ENCODE data around the gene CEBPZ. TPM values are rescaled to one million over a fixed set of nuclear protein-coding genes. Genes with fewer than 3 reads are reported as not detected.

Gene CEBPZ
- total RNA-seq, 1 donor from 2014 or later, result 15.4 TPM

DNA sequence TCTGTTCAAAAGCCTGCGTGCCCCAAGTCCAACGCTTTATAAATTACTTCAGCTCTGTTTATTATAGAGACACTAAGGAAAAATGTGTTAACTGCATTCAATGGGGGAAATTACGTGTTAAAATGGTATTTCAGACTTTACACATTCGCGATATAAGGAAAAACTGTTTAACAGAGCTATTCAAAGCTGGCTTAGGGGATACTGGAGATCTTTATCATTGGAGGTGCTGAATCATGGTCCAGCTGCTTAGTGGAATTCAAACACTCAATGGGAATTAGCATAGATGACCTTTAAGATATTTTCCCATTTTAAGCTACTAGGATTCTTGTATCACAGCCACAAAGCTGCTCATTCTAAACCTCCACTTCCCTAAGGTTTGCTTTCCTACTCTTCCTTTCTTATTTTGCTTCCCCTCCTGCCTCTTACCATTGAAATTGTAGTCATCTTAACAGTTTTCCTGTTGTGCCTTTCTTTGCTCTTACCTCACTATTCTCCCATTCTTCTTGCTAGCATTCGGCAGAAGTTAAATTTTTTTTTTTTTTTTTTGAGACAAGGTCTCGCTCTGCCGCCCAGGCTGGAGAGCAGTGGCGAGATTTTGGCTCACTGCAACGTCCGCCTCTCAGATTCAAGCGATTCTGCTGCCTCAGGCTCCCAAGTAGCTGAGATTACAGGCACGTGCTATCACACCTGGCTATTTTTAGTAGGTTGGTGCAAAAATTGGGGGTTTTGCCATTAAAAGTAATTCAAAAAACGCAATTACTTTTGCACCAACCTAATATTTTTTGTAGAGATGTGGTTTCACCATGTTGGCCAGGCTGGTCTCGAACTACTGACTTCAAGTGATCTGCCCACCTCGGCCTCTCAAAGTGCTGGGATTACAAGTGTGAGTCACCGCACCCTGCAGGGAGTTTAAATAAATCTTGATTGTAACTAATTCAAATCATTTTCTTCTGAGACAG is 49.4 kb downstream of the CEBPZ start:
- no peak for ATAC-seq
- DNase-seq (ENCODE audit: low spot score), result no peak

DNA sequence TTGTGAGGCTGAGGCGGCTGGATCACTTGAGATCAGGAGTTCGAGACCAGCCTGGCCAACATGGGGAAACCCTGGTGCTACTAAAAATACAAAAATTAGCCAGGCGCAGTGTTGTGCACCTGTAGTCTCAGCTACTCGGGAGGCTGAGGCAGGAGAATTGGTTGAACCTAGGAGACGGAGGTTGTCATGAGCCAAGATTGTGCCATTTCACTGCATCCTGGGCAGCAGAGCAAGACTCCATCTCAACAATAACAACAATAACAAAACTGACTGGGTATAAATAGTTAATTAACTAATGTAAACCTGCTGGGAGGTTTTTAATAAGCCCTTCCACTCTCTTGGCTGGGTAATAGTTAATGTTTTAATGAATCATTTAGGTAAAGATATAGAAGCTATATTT is 50.8 kb downstream of the CEBPZ start:
- no peak for ATAC-seq

GRCh38 chr2:37180006-37180639 is 51.3 kb downstream of the CEBPZ start:
- no peak for DNase-seq (ENCODE audit: low spot score)
- no peak for ATAC-seq

More for the DNA sequence above, 50.8 kb downstream of the CEBPZ start:
- no peak for DNase-seq (ENCODE audit: low spot score)

DNA sequence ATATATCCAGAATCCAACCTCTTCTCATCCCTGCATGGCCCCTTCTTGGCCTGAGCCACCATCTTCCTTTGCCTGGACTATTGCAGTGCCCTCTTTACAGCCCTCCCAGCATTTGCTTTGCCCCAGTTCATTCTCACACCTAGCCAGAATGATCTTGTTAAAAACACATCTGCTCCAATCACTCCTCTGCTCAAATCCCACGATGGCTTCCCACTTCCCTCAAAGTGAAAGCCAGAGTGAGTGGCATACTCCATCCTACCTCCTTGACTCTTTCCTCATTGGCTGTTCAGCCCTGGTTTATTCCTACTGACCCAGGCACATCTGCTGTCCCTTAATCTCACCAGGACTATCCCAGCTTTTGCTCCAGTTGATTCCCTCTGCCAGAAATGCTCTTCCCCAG is 57.7 kb downstream of the CEBPZ start:
- no peak for ATAC-seq
- no peak for DNase-seq (ENCODE audit: low spot score)

DNA sequence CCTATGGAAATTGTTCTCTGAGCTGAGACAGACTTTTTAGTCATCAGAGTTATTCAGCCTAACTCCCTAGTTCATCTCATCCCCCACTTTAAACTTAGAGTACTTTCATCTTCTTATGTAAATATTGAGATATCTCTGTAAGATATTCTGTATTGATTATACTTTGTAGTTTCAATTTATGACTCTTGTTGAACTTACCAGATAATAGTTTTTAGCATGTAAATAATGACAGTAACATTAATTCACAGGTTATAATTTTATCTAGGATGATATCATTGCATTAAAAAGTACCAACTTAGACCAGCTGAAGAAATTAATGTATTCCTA is 59.8 kb downstream of the CEBPZ start:
- DNase-seq (ENCODE audit: low spot score), result no peak
- ATAC-seq, result no peak

- no peak for DNase-seq (ENCODE audit: low spot score)
- ATAC-seq, result peak; percentile 93
These were observed 63.0 kb downstream of the CEBPZ start for GRCh38 chr2:37168217-37168981.

DNA sequence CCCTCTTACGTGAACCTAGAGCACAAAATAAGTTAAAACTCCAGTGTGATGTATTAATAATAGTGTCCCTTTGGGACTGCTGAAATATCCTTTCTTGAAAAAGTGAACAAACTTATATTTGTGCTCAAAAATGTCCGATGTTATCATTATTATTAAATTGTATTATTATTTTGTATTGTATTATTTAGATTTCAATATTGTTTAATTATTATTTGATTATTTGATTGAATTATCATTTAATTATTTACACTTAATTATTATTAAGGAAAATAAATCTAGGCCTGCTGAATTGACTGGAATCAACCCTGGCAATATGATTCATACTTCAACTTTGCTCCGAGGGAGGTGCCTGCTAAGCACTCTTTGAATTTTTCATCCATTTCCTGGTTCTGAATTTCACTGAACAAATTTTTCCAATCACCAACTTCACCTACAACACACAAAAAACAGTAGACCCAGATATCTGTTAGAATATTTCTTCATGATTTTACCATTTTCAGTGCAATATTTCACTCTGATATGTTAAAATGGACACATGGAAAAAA is 63.7 kb downstream of the CEBPZ start:
- DNase-seq (ENCODE audit: low spot score), result no peak

GRCh38 chr2:37164757-37165156 is 66.6 kb downstream of the CEBPZ start:
- no peak for ATAC-seq

More for the DNA sequence above, 63.7 kb downstream of the CEBPZ start:
- no peak for ATAC-seq

GRCh38 chr2:37156857-37157714 is 74.3 kb downstream of the CEBPZ start, which contains the start of gene EIF2AK2:
Gene EIF2AK2 (minus strand): TSS chr2:37156980. CDS start chr2:37147806, 9,174 bp downstream.
- ATAC-seq (peak; percentile 96), DNase-seq (ENCODE audit: low spot score) (peak; percentile 86)

More at GRCh38 chr2:37164757-37165156, 66.6 kb downstream of the CEBPZ start:
- DNase-seq (ENCODE audit: low spot score), result no peak

- peak; percentile 51 for ATAC-seq
These were observed 75.1 kb downstream of the CEBPZ start for GRCh38 chr2:37156071-37156856.

GRCh38 chr2:37154785-37155184 is 76.6 kb downstream of the CEBPZ start:
- ATAC-seq (no peak), DNase-seq (ENCODE audit: low spot score) (no peak)

More at GRCh38 chr2:37156071-37156856, 75.1 kb downstream of the CEBPZ start:
- DNase-seq (ENCODE audit: low spot score), result no peak

- DNase-seq (ENCODE audit: low spot score), result no peak
- ATAC-seq, result no peak
These were observed 78.2 kb downstream of the CEBPZ start for GRCh38 chr2:37153224-37153623.

Other genes with a start within 250 kb of the CEBPZ start
- gene HEATR5B, start 147.2 kb downstream of the CEBPZ start, total RNA-seq, result 7.7 TPM
- 3.0 TPM for gene GPATCH11, start 147.1 kb downstream of the CEBPZ start, total RNA-seq
- gene EIF2AK2, start 74.6 kb downstream of the CEBPZ start, total RNA-seq, result 10.7 TPM
- gene SULT6B1, start 42.9 kb downstream of the CEBPZ start, total RNA-seq, result not detected
- 19.3 TPM for gene CEBPZOS, start 35.1 kb downstream of the CEBPZ start, total RNA-seq
- 8.4 TPM for gene NDUFAF7, start 62 bp upstream of the CEBPZ start, total RNA-seq
- gene PRKD3, start 93.2 kb upstream of the CEBPZ start, total RNA-seq, result 13.1 TPM
- gene QPCT, start 113.0 kb upstream of the CEBPZ start, total RNA-seq, result 0.65 TPM